ENCODE measurements around the gene NAV2.

GRCh38 chr11:20021771-20022362 is 309.2 kb downstream of the NAV2 start:
- TF ChIP-seq POLR2A (IDR thresholded peaks at IDR 0.05; ENCODE audit: low read length) (no peak), GATA1 (IDR thresholded peaks at IDR 0.05; ENCODE audit: low read depth, low read length) (no peak)

Measured in erythroblast (primary cell).